A549 (cell line): Measurements from ENCODE around the gene CCDC171.
"Not testable (repeated sequence)": the region's sequence is repeated elsewhere in the genome, so short reads cannot be mapped to it uniquely, and the experiment has no call there.

Experiments
- EP300 ChIP-seq, 2 experiments: fragments of >200 bp; sonication (Bioruptor Twin); formaldehyde crosslinking; IDR thresholded peaks; 2 replicates in 1 of 2; 3 replicates in 1 of 2; pipeline ENCODE4 v1.6.1; 2016 to 2017
- TF ChIP-seq, protein P1 (sequence below): fragments of >200 bp; sonication (Bioruptor Twin); formaldehyde crosslinking; IDR thresholded peaks from 3 replicates; pipeline ENCODE4 v1.5.1; 2016

GRCh38 chr9:15810219-15810899 lies 257.5 kb downstream of the CCDC171 start:
- not testable (repeated sequence) for TF ChIP-seq EP300 (IDR thresholded peaks at IDR 0.05)
- TF ChIP-seq, protein P1, sequence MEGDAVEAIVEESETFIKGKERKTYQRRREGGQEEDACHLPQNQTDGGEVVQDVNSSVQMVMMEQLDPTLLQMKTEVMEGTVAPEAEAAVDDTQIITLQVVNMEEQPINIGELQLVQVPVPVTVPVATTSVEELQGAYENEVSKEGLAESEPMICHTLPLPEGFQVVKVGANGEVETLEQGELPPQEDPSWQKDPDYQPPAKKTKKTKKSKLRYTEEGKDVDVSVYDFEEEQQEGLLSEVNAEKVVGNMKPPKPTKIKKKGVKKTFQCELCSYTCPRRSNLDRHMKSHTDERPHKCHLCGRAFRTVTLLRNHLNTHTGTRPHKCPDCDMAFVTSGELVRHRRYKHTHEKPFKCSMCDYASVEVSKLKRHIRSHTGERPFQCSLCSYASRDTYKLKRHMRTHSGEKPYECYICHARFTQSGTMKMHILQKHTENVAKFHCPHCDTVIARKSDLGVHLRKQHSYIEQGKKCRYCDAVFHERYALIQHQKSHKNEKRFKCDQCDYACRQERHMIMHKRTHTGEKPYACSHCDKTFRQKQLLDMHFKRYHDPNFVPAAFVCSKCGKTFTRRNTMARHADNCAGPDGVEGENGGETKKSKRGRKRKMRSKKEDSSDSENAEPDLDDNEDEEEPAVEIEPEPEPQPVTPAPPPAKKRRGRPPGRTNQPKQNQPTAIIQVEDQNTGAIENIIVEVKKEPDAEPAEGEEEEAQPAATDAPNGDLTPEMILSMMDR: not testable (repeated sequence)
